Astrocyte (in vitro differentiated cells and primary cell): Measurements from ENCODE around the gene TBC1D14. TPM values are rescaled to one million over a fixed set of nuclear protein-coding genes. Genes with fewer than 3 reads are reported as not detected.
"Not testable (repeated sequence)": the region's sequence is repeated elsewhere in the genome, so short reads cannot be mapped to it uniquely, and the experiment has no call there.

Source experiments
- DNase-seq: peaks from one replicate; pipeline ENCODE4 v3.0.0-alpha.2; 2010; ENCODE audit warnings: low read depth
- FAIRE-seq: peaks from 2 replicates; lab custom pipeline; 2011; peaks lifted over from hg19 to GRCh38; lab: Jason Lieb, UNC
- H2AFZ ChIP-seq: 2 replicates; pipeline ENCODE4 v1.6.0; 2012; ENCODE audit warnings: low read depth, low read length, inconsistent platforms
- H3K27ac ChIP-seq: 2 replicates; pipeline ENCODE4 v1.5.1; 2011; ENCODE audit warnings: low read depth, low read length, inconsistent platforms
- H3K27me3 ChIP-seq: 2 replicates; pipeline ENCODE4 v1.6.0; 2011; ENCODE audit warnings: low read length, inconsistent platforms; ENCODE audit not compliant: insufficient read depth
- H3K36me3 ChIP-seq: 2 replicates; pipeline ENCODE4 v1.5.1; 2011; ENCODE audit warnings: low read length, inconsistent platforms; ENCODE audit not compliant: insufficient read depth
- H3K4me1 ChIP-seq: 2 replicates; pipeline ENCODE4 v1.5.1; 2011; ENCODE audit warnings: low read length, inconsistent platforms; ENCODE audit not compliant: insufficient read depth
- H3K4me2 ChIP-seq: 2 replicates; pipeline ENCODE4 v1.6.0; 2012; ENCODE audit warnings: low read length, inconsistent platforms
- H3K4me3 ChIP-seq: 2 replicates; pipeline ENCODE4 v1.5.1; 2011; ENCODE audit warnings: low read depth, mild to moderate bottlenecking, low read length, inconsistent platforms; ENCODE audit not compliant: insufficient read depth
- H3K79me2 ChIP-seq: 2 replicates; pipeline ENCODE4 v1.6.0; 2012; ENCODE audit warnings: mild to moderate bottlenecking, low read length, inconsistent platforms; ENCODE audit not compliant: insufficient read depth
- H3K9ac ChIP-seq: 2 replicates; pipeline ENCODE4 v1.6.0; 2012; ENCODE audit warnings: mild to moderate bottlenecking, low read length, inconsistent platforms
- H3K9me3 ChIP-seq: 2 replicates; pipeline ENCODE4 v1.5.1; 2012; ENCODE audit warnings: low read depth, mild to moderate bottlenecking, low read length, inconsistent platforms; ENCODE audit not compliant: insufficient read depth
- H4K20me1 ChIP-seq: 2 replicates; pipeline ENCODE4 v1.6.0; 2012; ENCODE audit warnings: low read length, inconsistent platforms; ENCODE audit not compliant: insufficient read depth
- H3K27ac Mint-ChIP-seq: one replicate; pipeline ENCODE4 v1.8.0; 2021; ENCODE audit warnings: mild to moderate bottlenecking, mixed read lengths; ENCODE audit not compliant: unreplicated experiment
- H3K27me3 Mint-ChIP-seq: one replicate; pipeline ENCODE4 v1.8.0; 2021; ENCODE audit warnings: low read depth, mixed read lengths; ENCODE audit not compliant: unreplicated experiment
- H3K36me3 Mint-ChIP-seq: one replicate; pipeline ENCODE4 v1.8.0; 2021; ENCODE audit warnings: low read depth, mixed read lengths; ENCODE audit not compliant: unreplicated experiment
- H3K4me1 Mint-ChIP-seq: one replicate; pipeline ENCODE4 v1.8.0; 2021; ENCODE audit warnings: low read depth, mixed read lengths; ENCODE audit not compliant: unreplicated experiment
- H3K4me3 Mint-ChIP-seq: one replicate; pipeline ENCODE4 v1.8.0; 2021; ENCODE audit warnings: mild to moderate bottlenecking, moderate library complexity, mixed read lengths; ENCODE audit not compliant: unreplicated experiment
- H3K9me3 Mint-ChIP-seq: one replicate; pipeline ENCODE4 v1.8.0; 2021; ENCODE audit warnings: mild to moderate bottlenecking, mixed read lengths; ENCODE audit not compliant: unreplicated experiment
- EZH2 ChIP-seq: IDR thresholded peaks from 2 replicates; pipeline ENCODE4 v1.6.1; 2012; ENCODE audit warnings: mild to moderate bottlenecking, low read length, inconsistent platforms; ENCODE audit not compliant: insufficient read depth
- total RNA-seq: library from RNA; stranded (reverse); gene quantifications from 2 replicates; pipeline ENCODE4 v1.2.1, GENCODE V29; 2021
- TF ChIP-seq, protein P1 (sequence below): IDR thresholded peaks from 2 replicates; pipeline ENCODE4 v1.5.1; 2011; ENCODE audit warnings: low read depth, mild to moderate bottlenecking, inconsistent platforms, low read length, moderate library complexity; ENCODE audit not compliant: insufficient read depth

The TBC1D14 gene
- total RNA-seq, 1 donor from 2014 or later = 30.4 TPM

GRCh38 chr4:6910340-6910959 lies 824 bp downstream of the TBC1D14 start:
- peaks cover 17% of the 10 kb centered on the region for H3K4me1 Mint-ChIP-seq
- Histone ChIP-seq H3K27me3 (no peaks in the 10 kb centered on the region), H3K36me3 (no peaks in the 10 kb centered on the region), H4K20me1 (peaks cover 45% of the 10 kb centered on the region), H3K9me3 (no peaks in the 10 kb centered on the region), H3K79me2 (peaks cover 31% of the 10 kb centered on the region), H3K4me1 (peaks cover 14% of the 10 kb centered on the region), H3K27ac (no peak overlapping the region), H3K4me2 (peak overlapping the region; percentile 85), H2AFZ (peak overlapping the region; percentile 4), H3K9ac (peak overlapping the region; percentile 96), H3K4me3 (peak overlapping the region; percentile 74)
- H3K36me3 Mint-ChIP-seq = no peaks in the 10 kb centered on the region
- no peak for FAIRE-seq
- DNase-seq = no peak
- H3K9me3 Mint-ChIP-seq = no peaks in the 10 kb centered on the region
- TF ChIP-seq EZH2 = peak; percentile 29
- TF ChIP-seq, protein P1, sequence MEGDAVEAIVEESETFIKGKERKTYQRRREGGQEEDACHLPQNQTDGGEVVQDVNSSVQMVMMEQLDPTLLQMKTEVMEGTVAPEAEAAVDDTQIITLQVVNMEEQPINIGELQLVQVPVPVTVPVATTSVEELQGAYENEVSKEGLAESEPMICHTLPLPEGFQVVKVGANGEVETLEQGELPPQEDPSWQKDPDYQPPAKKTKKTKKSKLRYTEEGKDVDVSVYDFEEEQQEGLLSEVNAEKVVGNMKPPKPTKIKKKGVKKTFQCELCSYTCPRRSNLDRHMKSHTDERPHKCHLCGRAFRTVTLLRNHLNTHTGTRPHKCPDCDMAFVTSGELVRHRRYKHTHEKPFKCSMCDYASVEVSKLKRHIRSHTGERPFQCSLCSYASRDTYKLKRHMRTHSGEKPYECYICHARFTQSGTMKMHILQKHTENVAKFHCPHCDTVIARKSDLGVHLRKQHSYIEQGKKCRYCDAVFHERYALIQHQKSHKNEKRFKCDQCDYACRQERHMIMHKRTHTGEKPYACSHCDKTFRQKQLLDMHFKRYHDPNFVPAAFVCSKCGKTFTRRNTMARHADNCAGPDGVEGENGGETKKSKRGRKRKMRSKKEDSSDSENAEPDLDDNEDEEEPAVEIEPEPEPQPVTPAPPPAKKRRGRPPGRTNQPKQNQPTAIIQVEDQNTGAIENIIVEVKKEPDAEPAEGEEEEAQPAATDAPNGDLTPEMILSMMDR = peak; percentile 7
- H3K27me3 Mint-ChIP-seq = peaks cover 15% of the 10 kb centered on the region
- peak overlapping the region; percentile 91 for H3K4me3 Mint-ChIP-seq
- peak overlapping the region; percentile 85 for H3K27ac Mint-ChIP-seq

DNA sequence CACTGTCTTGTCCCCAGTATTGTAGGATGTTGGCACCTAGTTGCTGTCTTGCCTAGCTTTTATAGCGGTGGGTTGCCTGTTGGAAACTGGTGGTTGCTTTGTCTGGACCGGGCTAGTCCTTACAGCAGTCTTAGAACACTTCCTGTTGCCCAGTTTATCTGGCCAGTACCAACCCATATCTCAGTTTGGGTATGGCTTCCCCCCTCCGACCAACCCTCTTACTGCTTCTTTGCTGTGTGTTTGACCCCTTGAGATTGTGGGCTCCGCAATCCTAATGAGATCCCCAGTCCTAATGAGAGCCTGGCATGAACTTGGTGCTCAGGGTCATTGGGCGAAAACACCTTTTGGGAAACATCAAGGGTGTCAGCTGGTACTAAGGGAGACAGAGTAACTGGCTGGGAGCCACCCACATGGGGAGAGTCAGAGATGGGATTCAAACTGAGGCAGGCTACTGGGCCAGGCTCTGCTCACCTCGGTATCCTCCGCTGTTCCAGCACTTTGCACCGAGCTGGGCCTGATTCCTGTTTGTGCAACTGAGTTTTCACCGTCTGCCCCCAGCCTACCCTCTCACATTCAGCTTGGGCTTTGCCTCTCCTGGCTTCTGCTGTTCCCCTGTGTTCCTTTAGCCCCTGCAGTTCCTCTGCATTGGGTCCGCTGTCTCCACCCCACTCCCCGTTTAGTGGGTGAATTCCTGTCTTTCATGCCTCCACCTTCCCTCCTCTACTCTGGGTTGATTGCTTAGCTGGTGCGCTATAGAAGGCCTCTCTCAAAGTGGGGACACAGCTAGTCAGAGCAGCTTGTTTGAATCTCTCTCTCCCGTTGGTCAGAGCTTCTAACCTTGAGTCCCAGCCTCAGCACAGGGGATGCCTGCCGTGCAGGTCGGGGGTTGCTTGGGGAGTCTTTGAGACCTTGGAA lies 1.6 kb downstream of the TBC1D14 start:
- Histone ChIP-seq H3K36me3 (no peaks in the 10 kb centered on the region), H3K27ac (no peak overlapping the region), H3K27me3 (no peaks in the 10 kb centered on the region), H3K4me2 (peak overlapping the region; percentile 85), H3K4me3 (no peak overlapping the region), H4K20me1 (peaks cover 51% of the 10 kb centered on the region), H3K9me3 (no peaks in the 10 kb centered on the region), H3K79me2 (peaks cover 33% of the 10 kb centered on the region), H2AFZ (no peak overlapping the region), H3K9ac (no peak overlapping the region), H3K4me1 (peaks cover 14% of the 10 kb centered on the region)
- no peak for FAIRE-seq
- Mint-ChIP-seq H3K4me3 (peak overlapping the region; percentile 91), H3K9me3 (no peaks in the 10 kb centered on the region), H3K27me3 (peaks cover 7% of the 10 kb centered on the region), H3K27ac (no peak overlapping the region), H3K4me1 (peaks cover 17% of the 10 kb centered on the region), H3K36me3 (no peaks in the 10 kb centered on the region)
- no peak for TF ChIP-seq EZH2
- TF ChIP-seq, protein P1 = no peak
- no peak for DNase-seq

DNA sequence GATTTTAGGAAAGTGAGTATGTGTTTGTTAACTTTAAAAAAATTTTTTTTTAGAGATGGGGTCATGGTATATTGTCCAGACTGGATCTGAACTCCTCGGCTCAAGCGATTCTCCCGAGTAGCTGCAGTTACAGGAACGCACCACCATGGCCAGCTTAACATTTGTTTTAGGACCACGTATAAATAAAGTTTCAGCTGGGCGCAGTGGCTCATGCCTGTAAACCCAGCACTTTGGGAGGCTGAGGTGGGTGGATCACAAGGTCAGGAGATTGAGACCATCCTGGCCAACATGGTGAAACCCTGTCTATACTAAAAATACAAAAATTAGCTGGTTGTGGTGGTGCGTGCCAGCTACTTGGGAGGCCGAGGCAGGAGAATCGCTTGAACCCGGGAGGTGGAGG lies 2.3 kb downstream of the TBC1D14 start:
- FAIRE-seq, H3K4me3 Mint-ChIP-seq: not testable (repeated sequence)
- peaks cover 58% of the 10 kb centered on the region for H4K20me1 ChIP-seq

More for the DNA sequence above, 2.3 kb downstream of the TBC1D14 start:
- H3K4me3 ChIP-seq, H3K27me3 Mint-ChIP-seq, H3K9me3 ChIP-seq, H3K4me2 ChIP-seq, H3K36me3 ChIP-seq, H3K36me3 Mint-ChIP-seq, H3K27me3 ChIP-seq, H2AFZ ChIP-seq, H3K27ac Mint-ChIP-seq, H3K27ac ChIP-seq, DNase-seq, H3K9ac ChIP-seq, H3K9me3 Mint-ChIP-seq: not testable (repeated sequence)
- Histone ChIP-seq H3K79me2 (peaks cover 38% of the 10 kb centered on the region), H3K4me1 (peaks cover 21% of the 10 kb centered on the region)
- peaks cover 24% of the 10 kb centered on the region for H3K4me1 Mint-ChIP-seq
